Natural killer cell (primary cell): Measurements from ENCODE around the gene C1QL4. TPM values are rescaled to one million over a fixed set of nuclear protein-coding genes. Genes with fewer than 3 reads are reported as not detected.
"Not testable (repeated sequence)": the region's sequence is repeated elsewhere in the genome, so short reads cannot be mapped to it uniquely, and the experiment has no call there.

Experiments
- ATAC-seq, 3 donors: fragments of 150-1000 bp in 2 of 3; fragments of 200-7000 bp in 1 of 3; cut with Tn5 transposase; 1 replicate in 1 of 3; 2 replicates in 2 of 3; pipeline ENCODE4 v1.10.0; 2021; ENCODE audit warnings: mild to moderate bottlenecking in 2 of 3, moderate library complexity in 2 of 3
- DNase-seq, 2 donors: peaks; one replicate each; pipeline versions ENCODE4 v3.0.0 to v3.0.0-alpha.2; 2013 to 2021; ENCODE audit warnings: mixed read lengths in 1 of 2
- H3K27ac ChIP-seq: one replicate; pipeline ENCODE4 v1.5.1; 2013; ENCODE audit warnings: mild to moderate bottlenecking, low read length
- H3K27me3 ChIP-seq: one replicate; pipeline ENCODE4 v1.6.1; 2013; ENCODE audit warnings: low read length; ENCODE audit not compliant: control insufficient read depth, insufficient read depth
- H3K36me3 ChIP-seq: one replicate; pipeline ENCODE4 v1.6.1; 2013; ENCODE audit warnings: low read length; ENCODE audit not compliant: control insufficient read depth, insufficient read depth
- H3K4me1 ChIP-seq: one replicate; pipeline ENCODE4 v1.6.1; 2013; ENCODE audit warnings: low read length; ENCODE audit not compliant: control insufficient read depth, insufficient read depth
- H3K4me3 ChIP-seq: one replicate; pipeline ENCODE4 v1.5.1; 2013; ENCODE audit warnings: low read length
- H3K9me3 ChIP-seq: one replicate; pipeline ENCODE4 v1.6.1; 2013; ENCODE audit warnings: low read length; ENCODE audit not compliant: control insufficient read depth, insufficient read depth
- H3K27ac Mint-ChIP-seq, 2 donors: one replicate each; pipeline ENCODE4 v1.8.0; 2022; ENCODE audit warnings: mild to moderate bottlenecking in 2 of 2, mixed read lengths in 2 of 2, moderate library complexity in 1 of 2
- H3K27me3 Mint-ChIP-seq, 2 donors: one replicate each; pipeline ENCODE4 v1.8.0; 2022; ENCODE audit warnings: low read depth in 2 of 2, mixed read lengths in 2 of 2
- H3K36me3 Mint-ChIP-seq: one replicate; pipeline ENCODE4 v1.8.0; 2022; ENCODE audit warnings: mixed read lengths
- H3K4me1 Mint-ChIP-seq, 2 donors: one replicate each; pipeline ENCODE4 v1.8.0; 2022; ENCODE audit warnings: mixed read lengths in 2 of 2
- H3K4me3 Mint-ChIP-seq: one replicate; pipeline ENCODE4 v1.8.0; 2022; ENCODE audit warnings: mild to moderate bottlenecking, moderate library complexity, mixed read lengths
- H3K9me3 Mint-ChIP-seq, 2 donors: one replicate each; pipeline ENCODE4 v1.8.0; 2022; ENCODE audit warnings: mixed read lengths in 2 of 2
- WGBS: methylation state at CpG from one replicate; pipeline ENCODE4 v1.1.7; 2013; ENCODE audit warnings: missing lambda C conversion rate; ENCODE audit not compliant: insufficient coverage; 5-methylcytosine and 5-hydroxymethylcytosine counted together
- intact Hi-C: fragments of 100-400 bp; cut with micrococcal nuclease; formaldehyde crosslinking; loops from one replicate; pipeline ENCODE4 v1.14.2; 2022
- total RNA-seq, 4 donors: library from RNA; stranded (reverse); fragments of 120-200 nt in 1 of 4; gene quantifications; one replicate each; pipeline versions ENCODE4 v1.2.3 to v1.2.4, GENCODE V29; 2013 to 2022
- TF ChIP-seq, protein P1 (sequence below): fragments of 200-600 bp; IDR thresholded peaks from one replicate; pipeline ENCODE4 v1.8.0; 2022; ENCODE audit warnings: antibody characterized with exemption

The C1QL4 gene
- total RNA-seq, 3 donors from 2014 or later (not counting 1 experiment from before 2014, with no cell fraction given) = not detected

DNA sequence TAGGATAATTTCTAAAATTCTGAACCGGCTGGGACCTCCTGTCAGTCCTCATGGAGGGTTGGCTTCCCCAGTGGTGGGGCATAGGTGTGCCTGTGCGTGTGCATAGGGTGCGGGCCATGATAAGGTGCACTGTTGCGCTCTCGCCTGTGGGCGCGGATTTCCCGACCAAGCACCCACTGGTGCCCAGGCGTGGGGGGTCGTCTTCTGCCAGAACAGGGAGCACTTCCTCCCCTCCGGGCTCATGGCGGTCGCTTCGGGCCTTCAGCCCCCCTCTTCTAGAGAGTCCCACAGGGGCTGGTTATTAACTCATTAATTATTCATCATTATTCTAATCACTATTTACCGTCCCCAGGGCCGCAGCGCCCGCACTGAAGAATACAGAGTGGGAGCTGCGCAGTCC lies 2.8 kb downstream of the C1QL4 start:
- TF ChIP-seq, protein P1, sequence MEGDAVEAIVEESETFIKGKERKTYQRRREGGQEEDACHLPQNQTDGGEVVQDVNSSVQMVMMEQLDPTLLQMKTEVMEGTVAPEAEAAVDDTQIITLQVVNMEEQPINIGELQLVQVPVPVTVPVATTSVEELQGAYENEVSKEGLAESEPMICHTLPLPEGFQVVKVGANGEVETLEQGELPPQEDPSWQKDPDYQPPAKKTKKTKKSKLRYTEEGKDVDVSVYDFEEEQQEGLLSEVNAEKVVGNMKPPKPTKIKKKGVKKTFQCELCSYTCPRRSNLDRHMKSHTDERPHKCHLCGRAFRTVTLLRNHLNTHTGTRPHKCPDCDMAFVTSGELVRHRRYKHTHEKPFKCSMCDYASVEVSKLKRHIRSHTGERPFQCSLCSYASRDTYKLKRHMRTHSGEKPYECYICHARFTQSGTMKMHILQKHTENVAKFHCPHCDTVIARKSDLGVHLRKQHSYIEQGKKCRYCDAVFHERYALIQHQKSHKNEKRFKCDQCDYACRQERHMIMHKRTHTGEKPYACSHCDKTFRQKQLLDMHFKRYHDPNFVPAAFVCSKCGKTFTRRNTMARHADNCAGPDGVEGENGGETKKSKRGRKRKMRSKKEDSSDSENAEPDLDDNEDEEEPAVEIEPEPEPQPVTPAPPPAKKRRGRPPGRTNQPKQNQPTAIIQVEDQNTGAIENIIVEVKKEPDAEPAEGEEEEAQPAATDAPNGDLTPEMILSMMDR = no peak
- Mint-ChIP-seq H3K27ac (no peak overlapping the region), H3K27me3 (peaks cover 55 to 58% of the 10 kb centered on the region in 2 donors), H3K36me3 (no peaks in the 10 kb centered on the region), H3K4me1 (peaks cover 10 to 30% of the 10 kb centered on the region in 2 donors), H3K4me3 (no peak overlapping the region), H3K9me3 (no peaks in the 10 kb centered on the region)
- no peak overlapping the region for H3K4me3 ChIP-seq
- H3K36me3 ChIP-seq = no peaks in the 10 kb centered on the region
- no peak overlapping the region for H3K27ac ChIP-seq
- H3K27me3 ChIP-seq = peaks cover 39% of the 10 kb centered on the region
- no peaks in the 10 kb centered on the region for H3K9me3 ChIP-seq
- H3K4me1 ChIP-seq = peaks cover 26% of the 10 kb centered on the region
- no peak for DNase-seq
- intact Hi-C loops = no loop called here
- ATAC-seq = no peak
- WGBS = 29% methylated on average over 19 of the region's 19 CpGs

DNA sequence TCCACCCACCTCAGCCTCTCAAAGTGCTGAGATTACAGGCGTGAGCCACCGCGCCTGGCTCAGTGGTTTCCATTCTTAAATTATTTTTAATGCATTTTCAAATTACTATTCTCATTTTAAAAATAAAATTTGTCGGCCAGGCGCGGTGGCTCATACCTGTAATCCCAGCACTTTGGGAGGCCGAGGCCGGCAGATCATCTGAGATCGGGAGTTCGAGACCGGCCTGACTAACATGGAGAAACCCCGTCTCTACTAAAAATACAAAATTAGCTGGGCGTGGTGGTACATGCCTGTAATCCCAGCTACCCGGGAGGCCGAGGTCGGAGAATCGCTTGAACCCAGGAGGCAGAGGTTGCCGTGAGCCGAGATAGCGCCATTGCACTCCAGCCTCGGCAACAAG lies 3.2 kb downstream of the C1QL4 start:
- H3K4me3 Mint-ChIP-seq, H3K27ac Mint-ChIP-seq, H3K9me3 ChIP-seq, H3K36me3 ChIP-seq, H3K9me3 Mint-ChIP-seq, H3K27ac ChIP-seq, H3K36me3 Mint-ChIP-seq, DNase-seq, H3K4me3 ChIP-seq, ATAC-seq, intact Hi-C loops: not testable (repeated sequence)
- Histone ChIP-seq H3K4me1 (peaks cover 26% of the 10 kb centered on the region), H3K27me3 (peaks cover 39% of the 10 kb centered on the region)
- Mint-ChIP-seq H3K4me1 (peaks cover 10 to 30% of the 10 kb centered on the region in 2 donors), H3K27me3 (peaks cover 53 to 54% of the 10 kb centered on the region in 2 donors)
- WGBS = 42% methylated on average over 17 of the region's 21 CpGs

DNA sequence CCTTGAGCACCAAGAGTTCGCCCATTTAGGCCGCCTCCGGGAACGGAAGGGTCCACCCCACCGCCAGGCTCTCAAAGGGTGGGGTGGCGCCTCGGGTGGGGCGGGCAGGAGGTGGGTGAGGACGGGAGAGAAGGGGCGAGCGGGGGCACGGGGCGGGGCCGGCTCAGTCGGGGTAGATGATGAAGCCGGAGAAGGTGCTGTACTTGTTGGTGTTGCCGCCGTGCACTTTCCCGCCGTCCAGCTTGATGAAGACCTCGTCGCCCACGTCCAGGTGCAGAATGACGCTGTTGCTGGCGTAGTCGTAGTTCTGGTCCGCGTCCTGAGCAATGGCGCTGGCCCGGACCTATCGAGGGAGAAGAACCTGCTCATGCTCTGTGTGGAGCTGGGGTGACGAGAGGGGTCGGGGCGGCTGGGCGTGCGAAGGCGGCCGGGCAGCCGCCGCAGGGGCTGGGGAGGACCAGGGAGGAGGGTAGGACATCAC lies 4.1 kb downstream of the C1QL4 start:
- H3K4me3 Mint-ChIP-seq = peak overlapping the region; percentile 53
- H3K9me3 Mint-ChIP-seq = no peaks in the 10 kb centered on the region
- no peaks in the 10 kb centered on the region for H3K36me3 Mint-ChIP-seq
- no peak for ATAC-seq
- WGBS = 25% methylated on average over 40 of the region's 40 CpGs
- Histone ChIP-seq H3K9me3 (no peaks in the 10 kb centered on the region), H3K27ac (no peak overlapping the region), H3K4me1 (peaks cover 26% of the 10 kb centered on the region), H3K27me3 (peaks cover 38% of the 10 kb centered on the region), H3K36me3 (no peaks in the 10 kb centered on the region), H3K4me3 (no peak overlapping the region)
- H3K4me1 Mint-ChIP-seq = peaks cover 10 to 30% of the 10 kb centered on the region in 2 donors
- intact Hi-C loops = no loop called here
- DNase-seq = no peak
- peaks cover 45 to 46% of the 10 kb centered on the region in 2 donors for H3K27me3 Mint-ChIP-seq
- no peak overlapping the region for H3K27ac Mint-ChIP-seq
- TF ChIP-seq, protein P1 = no peak

DNA sequence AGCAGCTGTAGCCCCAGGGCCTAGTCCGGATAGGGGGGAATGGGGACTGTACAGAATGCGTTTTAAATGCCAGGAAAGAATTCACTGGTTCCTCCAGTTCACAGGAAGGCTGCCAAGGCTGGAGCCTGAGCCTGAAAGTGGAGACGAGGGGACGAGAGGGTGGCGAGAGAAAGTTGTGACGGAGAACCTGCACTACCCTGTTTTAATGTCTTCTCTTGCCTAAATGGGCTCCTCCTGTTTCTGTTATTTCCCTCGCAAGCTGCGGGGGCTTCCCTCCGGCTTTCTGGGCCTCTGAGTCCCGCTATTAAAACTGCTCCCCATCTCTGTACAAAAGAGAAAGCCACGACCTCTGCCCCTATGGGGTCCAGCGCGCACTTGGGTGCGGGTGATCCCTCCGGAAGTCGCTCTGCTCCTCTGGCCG lies 4.5 kb downstream of the C1QL4 start:
- Mint-ChIP-seq H3K4me3 (no peak overlapping the region), H3K27me3 (peaks cover 42 to 43% of the 10 kb centered on the region in 2 donors), H3K27ac (no peak overlapping the region), H3K4me1 (peaks cover 10 to 26% of the 10 kb centered on the region in 2 donors), H3K36me3 (no peaks in the 10 kb centered on the region), H3K9me3 (no peaks in the 10 kb centered on the region)
- TF ChIP-seq, protein P1 = no peak
- H3K4me1 ChIP-seq = peaks cover 22% of the 10 kb centered on the region
- no peak overlapping the region for H3K27ac ChIP-seq
- no peaks in the 10 kb centered on the region for H3K36me3 ChIP-seq
- no peak for DNase-seq
- no peaks in the 10 kb centered on the region for H3K9me3 ChIP-seq
- 76% methylated on average over 17 of the region's 17 CpGs for WGBS
- H3K27me3 ChIP-seq = peaks cover 34% of the 10 kb centered on the region
- no peak for ATAC-seq
- intact Hi-C loops = no loop called here
- H3K4me3 ChIP-seq = no peak overlapping the region
